HG03039 (cell line): ENCODE measurements around the gene INF2.
A peak's percentile ranks its signal among the peaks of the same experiment; 100 is the strongest.
"Not testable (repeated sequence)": the region's sequence is repeated elsewhere in the genome, so short reads cannot be mapped to it uniquely, and the experiment has no call there.

Source experiments
- ATAC-seq: cut with Tn5 transposase; IDR thresholded peaks from one replicate; pipeline ENCODE4 v1.9.1; 2021; ENCODE audit warnings: mild to moderate bottlenecking, moderate library complexity; ENCODE audit not compliant: unreplicated experiment

INF2 gene

DNA sequence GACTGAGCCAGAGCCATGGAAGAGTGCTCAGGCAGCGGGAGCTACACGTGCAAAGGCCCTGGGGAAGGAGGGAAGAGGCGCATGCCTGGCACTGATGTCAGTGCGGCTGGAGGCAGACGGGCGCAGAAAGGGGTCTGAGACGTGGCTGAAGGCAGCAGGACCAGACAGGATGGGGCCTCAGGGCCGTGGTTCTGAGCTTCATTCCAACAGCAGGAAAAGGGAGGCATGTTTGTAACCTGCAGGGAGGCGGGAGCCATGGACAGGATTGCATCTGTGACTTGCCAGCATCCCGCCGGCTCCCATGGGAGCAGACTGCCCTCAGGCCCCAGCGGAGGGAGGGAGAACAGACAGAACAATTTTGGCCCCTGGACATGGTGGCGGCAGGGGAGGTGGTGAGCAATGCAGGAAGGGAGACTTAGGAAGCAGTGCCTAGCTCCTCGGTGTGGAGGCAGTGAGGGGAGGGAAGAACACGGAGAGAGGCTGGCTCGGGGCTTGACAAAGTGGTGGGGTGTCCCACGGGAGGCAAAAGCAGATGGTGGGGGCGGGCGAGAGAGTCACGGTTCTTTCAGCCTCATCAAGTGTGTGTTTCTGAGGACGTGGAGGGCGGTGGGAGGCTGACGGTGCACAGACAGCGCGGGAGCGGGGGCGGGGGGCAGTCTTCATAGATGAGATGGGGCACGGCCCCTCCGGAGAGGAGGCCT, 33.3 kb upstream of the INF2 start:
- ATAC-seq: no peak

DNA sequence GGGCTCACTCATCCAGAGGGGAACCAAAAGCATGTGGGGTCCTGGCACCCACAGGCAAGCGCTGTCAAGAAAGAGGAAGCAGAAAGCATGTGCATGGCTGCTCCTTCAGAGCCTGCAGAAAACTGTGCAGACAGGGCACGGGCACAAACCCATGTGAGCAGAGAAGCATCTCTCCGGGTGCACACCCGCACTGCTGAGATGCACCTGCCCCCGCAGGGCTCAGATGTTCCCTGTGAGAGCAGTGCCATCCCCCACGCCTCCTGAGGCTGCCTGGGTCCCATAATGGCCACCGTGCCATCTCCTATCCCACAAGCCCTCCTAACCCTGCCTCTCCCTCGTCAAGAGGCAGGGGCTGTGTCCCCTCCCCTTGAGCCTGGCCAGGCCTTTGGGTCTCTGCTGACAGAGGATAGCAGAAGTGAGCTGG, 32.3 kb upstream of the INF2 start:
- no peak for ATAC-seq

DNA sequence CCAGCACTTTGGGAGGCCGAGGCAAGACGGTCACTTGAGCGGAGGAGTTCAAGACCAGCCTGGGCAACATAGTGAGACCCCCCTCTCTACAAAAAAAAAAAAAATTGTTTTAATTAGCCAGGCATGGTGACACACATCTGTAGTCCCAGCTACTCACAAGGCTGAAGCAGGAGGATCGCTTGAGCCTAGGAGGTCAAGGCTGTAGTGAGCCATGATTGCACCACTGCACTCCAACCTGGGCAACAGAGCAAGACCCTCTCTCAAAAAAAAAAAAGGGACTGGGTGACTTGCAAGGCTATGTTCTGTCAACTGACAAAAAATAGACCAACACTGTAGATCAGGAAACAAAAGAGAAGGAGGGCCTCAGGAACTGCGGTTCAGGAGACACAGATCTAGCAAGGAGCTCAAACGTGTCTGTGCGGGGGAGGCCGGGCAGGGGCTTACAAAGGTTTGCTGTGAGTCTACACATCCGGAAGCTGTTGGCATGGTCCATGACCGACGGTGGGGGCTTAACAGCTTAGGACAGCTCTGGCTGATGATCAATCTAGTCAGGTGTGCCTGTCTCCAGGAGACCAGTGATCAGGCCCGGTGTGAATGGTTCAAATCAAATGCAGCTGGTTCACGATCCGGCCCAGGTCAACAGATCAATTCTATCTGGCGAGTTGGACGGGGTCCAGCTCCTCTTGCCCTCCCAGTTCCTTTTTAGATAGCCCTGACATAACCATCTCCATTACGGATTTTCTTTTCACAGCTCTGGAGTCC, 31.7 kb upstream of the INF2 start:
- ATAC-seq: no peak

- no peak for ATAC-seq
These were observed 31.1 kb upstream of the INF2 start for GRCh38 chr14:104658325-104658712.

- ATAC-seq: no peak
These were observed 30.3 kb upstream of the INF2 start for GRCh38 chr14:104659146-104659545.

DNA sequence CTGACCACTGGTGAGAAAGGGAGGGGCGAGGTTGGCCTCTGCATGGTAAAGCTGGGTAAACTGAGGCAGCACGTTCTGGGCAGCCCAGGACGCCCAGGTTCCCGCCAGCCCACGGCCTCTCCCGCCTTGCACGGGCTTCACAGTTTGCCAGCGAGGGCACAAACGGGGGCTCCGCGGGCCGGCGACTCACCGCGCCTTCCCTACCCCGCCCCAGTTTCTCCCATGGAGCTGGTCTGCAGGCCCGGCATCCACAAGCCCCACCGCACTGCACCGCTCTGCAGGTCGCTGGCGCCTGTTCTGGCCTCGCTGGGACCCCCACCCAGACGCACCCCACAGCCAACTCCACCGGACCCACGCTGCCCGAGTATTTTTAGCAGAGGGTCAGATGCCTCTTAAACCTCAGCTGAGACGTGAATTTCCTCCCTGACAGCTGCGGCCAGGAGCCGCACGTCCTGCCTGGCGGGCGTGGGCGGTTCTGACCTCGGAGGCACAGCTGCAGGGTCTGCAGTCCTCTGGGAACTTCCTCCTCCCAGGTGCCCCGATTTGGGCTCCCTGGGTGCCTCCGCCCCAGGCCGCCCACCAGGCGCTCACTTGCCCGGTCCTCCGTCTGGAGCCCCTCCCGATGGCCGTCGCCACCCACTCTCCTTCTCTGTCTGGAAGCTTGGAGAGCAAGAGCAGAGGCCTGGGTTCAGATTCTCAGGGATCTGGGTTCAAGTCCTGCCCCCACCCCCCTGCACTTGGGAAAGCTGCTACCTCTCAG, 29.5 kb upstream of the INF2 start:
- ATAC-seq: no peak

- peak; percentile 48 for ATAC-seq
These were observed 28.8 kb upstream of the INF2 start for GRCh38 chr14:104660597-104660996.

DNA sequence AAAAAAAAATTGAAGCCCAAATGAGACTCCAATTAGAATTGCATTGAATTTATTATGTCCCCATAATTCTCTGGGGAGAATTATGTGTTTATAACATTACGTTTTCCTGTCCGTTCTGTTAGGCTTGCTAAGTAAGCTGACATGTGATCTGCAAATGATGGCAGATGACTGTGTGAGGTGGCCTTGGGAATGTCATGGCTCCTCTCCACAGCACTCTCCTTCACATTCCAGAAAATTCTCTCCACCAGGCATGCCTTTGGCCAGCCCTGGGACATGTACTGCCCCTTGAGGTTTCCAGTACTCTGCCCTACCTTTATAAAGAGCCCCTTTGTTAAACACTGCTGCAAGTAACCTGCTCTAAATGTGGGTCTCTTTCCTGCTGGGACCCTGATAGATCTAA, 28.3 kb upstream of the INF2 start:
- no peak for ATAC-seq

- ATAC-seq: not testable (repeated sequence)
These were observed 27.8 kb upstream of the INF2 start for GRCh38 chr14:104661528-104662157.

DNA sequence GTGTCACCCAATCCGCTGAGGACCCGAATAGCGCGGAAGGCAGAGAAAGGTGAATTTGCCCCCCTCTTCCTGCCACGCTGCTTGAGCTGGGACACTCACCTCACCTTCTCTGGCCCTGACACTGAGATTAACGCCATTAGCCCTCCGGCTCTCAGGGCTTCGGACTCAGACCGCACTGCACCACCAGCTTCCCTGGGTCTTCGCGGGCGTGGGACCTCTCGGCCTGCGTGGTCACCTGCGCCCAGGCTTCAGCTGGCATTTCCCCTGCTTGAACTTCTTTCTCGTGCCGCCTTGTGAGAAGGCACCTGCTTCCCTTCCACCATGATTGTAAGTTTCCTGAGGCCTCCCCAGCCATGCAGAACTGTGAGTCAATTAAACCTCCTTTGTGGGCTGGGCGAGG, 26.9 kb upstream of the INF2 start:
- ATAC-seq: not testable (repeated sequence)

GRCh38 chr14:104664107-104664506, 25.3 kb upstream of the INF2 start:
- no peak for ATAC-seq

GRCh38 chr14:104664588-104664987, 24.8 kb upstream of the INF2 start:
- ATAC-seq: no peak

- no peak for ATAC-seq
These were observed 24.2 kb upstream of the INF2 start for GRCh38 chr14:104665114-104665656.

GRCh38 chr14:104665657-104666522, 23.5 kb upstream of the INF2 start:
- no peak for ATAC-seq

DNA sequence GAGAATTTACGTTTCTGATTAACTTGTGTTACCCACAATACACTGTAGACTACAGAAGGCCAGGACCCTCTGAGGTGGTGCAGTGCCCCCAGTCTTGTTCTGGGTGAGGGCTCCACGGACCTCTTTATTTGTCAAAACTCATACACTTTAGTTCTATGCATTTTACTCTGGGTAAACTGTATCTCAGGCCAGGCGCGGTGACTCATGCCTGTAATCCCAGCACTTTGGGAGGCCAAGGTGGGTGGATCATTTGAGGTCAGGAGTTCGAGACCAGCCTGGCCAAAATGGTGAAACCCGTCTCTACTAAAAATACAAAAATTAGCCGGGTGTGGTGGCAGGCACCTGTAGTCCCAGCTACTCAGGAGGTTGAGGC, 22.9 kb upstream of the INF2 start:
- ATAC-seq: not testable (repeated sequence)

GRCh38 chr14:104666981-104667380, 22.4 kb upstream of the INF2 start:
- no peak for ATAC-seq

DNA sequence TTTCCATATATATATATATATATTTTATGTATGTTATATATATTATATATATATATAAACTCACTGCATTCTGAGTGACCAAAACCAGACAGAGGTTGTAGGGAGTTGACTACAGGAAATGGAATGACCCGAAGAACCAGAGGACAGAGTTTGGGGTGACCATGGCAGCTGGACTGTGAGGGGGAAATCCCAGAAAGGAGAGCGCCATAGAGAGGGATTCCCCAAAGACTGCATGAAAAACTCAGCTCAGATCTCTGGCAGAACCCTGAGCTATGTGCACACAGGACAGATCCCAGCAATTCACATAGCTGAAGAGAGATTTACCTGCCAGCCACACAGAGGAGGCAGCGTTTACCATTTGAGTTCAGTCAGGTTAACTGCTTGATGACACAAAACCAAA, 19.7 kb upstream of the INF2 start:
- ATAC-seq: no peak

DNA sequence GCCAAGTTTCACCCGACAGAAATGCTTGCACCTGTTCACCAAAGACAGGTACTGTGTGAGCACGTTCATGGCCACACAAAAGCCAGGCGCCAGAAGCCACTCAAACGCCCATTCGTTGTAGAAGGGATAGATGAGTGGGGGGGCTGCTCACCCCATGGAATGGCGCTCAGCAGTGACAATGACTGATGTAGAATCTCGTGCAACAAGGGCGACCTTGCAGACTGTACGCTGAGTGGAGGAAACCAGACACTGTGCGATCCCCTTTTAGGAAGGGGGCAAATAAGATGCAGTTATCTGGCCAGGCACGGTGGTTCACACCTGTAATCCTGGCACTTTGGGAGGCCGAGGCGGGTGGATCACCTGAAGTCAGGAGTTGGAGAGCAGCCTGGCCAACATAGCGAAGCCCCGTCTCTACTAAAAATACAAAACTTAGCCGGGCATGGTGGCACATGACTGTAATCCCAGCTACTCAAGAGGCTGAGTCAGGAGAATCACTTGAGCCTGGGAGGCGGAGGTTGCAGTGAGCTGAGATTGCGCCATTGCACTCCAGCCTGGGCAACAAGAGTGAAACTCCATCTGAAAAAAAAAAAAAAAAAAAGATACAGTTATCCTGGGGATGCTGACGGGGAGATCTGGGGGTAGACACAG, 18.0 kb upstream of the INF2 start:
- not testable (repeated sequence) for ATAC-seq

GRCh38 chr14:104672119-104672518, 17.3 kb upstream of the INF2 start:
- ATAC-seq: not testable (repeated sequence)

- ATAC-seq: no peak
These were observed 15.9 kb upstream of the INF2 start for GRCh38 chr14:104673481-104673880.
